Measurements from ENCODE around the gene GHR.

GHR gene

DNA sequence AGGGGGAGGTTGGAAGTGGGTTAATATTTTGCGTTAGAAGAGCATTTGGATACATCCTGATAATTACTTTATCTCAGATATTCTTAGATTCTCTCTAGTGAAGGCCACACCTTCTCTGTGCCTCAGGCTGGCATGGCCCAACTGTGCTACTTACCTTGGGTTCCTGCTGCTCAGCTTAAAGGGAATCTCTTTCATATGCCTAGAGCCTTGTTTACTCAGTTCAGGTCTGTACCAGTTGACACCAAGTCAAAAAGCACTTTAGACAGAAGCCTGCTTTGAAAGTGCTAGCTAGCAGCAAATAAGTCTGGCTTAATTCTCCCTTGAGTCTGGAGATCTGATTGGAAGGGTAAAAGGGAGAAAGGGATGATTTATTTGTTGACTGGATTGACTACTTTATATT is 74.8 kb downstream of the GHR start:
- DNase-seq = no peak
- Histone ChIP-seq H3K36me3 (no peaks in the 10 kb centered on the region), H3K4me3 (ENCODE audit: low read depth, low read length) (no peak overlapping the region), H3K27ac (no peak overlapping the region), H3K9me3 (ENCODE audit: severe bottlenecking) (no peaks in the 10 kb centered on the region), H3K27me3 (ENCODE audit: insufficient read depth, low read depth, severe bottlenecking) (peaks cover 21% of the 10 kb centered on the region)
- TF ChIP-seq, protein P1, sequence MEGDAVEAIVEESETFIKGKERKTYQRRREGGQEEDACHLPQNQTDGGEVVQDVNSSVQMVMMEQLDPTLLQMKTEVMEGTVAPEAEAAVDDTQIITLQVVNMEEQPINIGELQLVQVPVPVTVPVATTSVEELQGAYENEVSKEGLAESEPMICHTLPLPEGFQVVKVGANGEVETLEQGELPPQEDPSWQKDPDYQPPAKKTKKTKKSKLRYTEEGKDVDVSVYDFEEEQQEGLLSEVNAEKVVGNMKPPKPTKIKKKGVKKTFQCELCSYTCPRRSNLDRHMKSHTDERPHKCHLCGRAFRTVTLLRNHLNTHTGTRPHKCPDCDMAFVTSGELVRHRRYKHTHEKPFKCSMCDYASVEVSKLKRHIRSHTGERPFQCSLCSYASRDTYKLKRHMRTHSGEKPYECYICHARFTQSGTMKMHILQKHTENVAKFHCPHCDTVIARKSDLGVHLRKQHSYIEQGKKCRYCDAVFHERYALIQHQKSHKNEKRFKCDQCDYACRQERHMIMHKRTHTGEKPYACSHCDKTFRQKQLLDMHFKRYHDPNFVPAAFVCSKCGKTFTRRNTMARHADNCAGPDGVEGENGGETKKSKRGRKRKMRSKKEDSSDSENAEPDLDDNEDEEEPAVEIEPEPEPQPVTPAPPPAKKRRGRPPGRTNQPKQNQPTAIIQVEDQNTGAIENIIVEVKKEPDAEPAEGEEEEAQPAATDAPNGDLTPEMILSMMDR (IDR thresholded peaks at IDR 0.05; ENCODE audit: low read depth, low read length) = no peak

DNA sequence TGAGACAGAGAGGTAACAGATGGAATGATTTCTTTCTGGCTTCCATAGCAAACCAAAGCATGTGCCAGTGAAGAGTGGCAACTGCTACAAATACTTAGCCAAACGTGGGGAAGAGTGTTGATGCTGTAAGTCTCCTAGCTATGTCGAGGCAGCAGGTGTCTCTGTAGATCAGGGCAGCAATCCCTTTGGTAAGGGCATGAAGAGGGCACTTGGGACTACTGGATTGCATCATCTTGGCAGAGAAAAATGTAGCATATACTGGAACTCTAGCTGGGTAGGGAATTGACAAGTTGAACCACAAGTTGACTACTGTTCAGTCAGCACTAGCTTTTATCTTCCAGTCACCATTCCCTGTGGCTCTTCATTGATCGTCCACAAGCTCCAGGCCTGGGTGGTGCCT is 75.8 kb downstream of the GHR start:
- no peak overlapping the region for H3K4me3 ChIP-seq (ENCODE audit: low read depth, low read length)
- no peak for DNase-seq
- H3K27ac ChIP-seq = no peak overlapping the region
- no peaks in the 10 kb centered on the region for H3K9me3 ChIP-seq (ENCODE audit: severe bottlenecking)
- TF ChIP-seq, protein P1 (IDR thresholded peaks at IDR 0.05; ENCODE audit: low read depth, low read length) = no peak
- no peaks in the 10 kb centered on the region for H3K36me3 ChIP-seq
- peaks cover 15% of the 10 kb centered on the region for H3K27me3 ChIP-seq (ENCODE audit: insufficient read depth, low read depth, severe bottlenecking)

DNA sequence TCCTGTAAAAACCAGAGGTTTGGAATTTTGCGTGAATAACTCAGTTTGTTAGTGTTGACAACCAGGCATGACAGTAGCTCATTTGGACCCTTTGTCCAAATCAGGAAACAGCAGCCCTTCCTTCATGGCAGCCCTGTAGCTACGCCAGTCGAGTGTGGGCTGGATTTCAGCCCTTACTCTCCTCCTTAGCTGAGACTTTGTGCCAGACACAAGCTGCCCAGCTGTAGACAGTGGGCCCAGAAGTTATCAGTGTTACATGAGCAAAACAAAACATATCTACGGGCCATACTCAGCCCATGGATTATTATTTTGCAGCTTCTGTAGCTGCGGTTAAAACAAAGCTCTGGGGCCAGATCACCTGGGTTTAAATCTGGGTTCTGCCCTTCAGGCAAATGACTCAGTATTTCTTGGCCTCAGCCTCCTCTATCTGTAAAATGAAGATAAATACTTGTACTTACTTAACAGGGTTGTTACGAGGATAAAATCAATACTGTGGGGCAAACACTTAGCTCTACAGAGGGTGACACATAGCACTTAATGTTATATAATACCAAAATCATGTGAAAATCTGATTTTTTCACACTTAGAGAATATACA is 76.9 kb downstream of the GHR start:
- Histone ChIP-seq H3K9me3 (ENCODE audit: severe bottlenecking) (no peaks in the 10 kb centered on the region), H3K27me3 (ENCODE audit: insufficient read depth, low read depth, severe bottlenecking) (peaks cover 13% of the 10 kb centered on the region), H3K4me3 (ENCODE audit: low read depth, low read length) (no peak overlapping the region), H3K27ac (no peak overlapping the region), H3K36me3 (no peaks in the 10 kb centered on the region)
- DNase-seq = no peak
- TF ChIP-seq, protein P1 (IDR thresholded peaks at IDR 0.05; ENCODE audit: low read depth, low read length) = no peak

DNA sequence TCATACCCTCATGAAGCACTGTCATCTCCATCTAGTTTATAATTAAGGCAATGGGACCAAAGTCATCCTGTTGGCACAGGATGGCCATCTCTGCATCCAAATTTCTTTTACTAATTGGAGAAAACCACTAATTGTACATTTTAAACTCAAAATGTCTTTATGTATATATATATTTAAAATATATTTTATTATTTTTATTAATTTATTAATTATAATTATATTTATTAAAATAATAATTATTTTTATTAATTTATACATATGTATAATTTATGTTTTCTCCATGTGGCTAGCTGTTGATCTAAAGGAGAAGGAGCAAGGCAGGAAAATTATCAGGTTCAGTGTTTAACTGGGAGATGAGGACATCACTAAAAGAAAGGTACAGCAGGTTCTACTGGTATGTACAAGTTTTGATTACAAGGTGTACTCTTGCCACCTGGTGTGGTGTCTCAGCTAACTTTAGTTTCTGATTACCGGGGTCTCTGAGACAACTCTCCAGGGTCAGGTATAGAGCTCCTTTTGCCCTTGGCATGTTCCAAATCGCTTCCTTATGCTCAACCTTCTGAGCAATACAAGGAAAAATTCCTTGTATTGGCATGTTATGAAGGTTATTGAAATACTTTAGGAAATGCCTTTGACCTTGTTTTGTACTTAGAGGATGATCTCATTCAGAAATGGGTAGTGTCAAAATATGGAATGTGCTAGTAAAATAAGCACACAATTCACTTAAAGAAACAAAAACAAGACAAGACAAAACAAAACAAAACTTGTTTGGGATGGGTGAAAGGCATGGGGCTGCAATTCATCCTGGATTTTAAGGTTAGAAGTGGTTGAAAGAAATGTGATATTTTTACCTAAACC is 79.6 kb downstream of the GHR start:
- H3K4me3 ChIP-seq (ENCODE audit: low read depth, low read length) = no peak overlapping the region
- no peak for DNase-seq
- peaks cover 13% of the 10 kb centered on the region for H3K27me3 ChIP-seq (ENCODE audit: insufficient read depth, low read depth, severe bottlenecking)
- TF ChIP-seq, protein P1 (IDR thresholded peaks at IDR 0.05; ENCODE audit: low read depth, low read length) = no peak
- H3K36me3 ChIP-seq = no peaks in the 10 kb centered on the region
- no peaks in the 10 kb centered on the region for H3K9me3 ChIP-seq (ENCODE audit: severe bottlenecking)
- no peak overlapping the region for H3K27ac ChIP-seq

DNA sequence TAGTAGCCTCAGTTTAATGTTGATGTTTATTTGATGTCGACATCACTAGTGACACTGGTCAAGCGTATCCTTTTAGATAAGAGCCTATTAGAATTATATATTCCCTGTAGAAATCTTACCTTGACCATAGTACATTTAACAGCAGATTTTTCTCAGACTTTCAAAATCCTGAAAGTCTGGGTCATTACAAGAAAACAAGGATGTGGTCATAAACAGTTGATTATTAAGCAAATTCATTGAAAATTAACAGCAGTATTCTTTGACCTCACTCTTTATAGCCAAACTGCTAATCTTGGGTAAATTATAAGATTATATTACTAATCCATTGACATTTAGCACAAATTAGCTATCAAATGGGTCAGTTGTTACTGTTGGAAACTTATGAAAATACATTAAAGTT is 83.4 kb downstream of the GHR start:
- TF ChIP-seq, protein P1 (IDR thresholded peaks at IDR 0.05; ENCODE audit: low read depth, low read length) = no peak

More for the DNA sequence above, 83.4 kb downstream of the GHR start:
- H3K27ac ChIP-seq = no peak overlapping the region
- no peak overlapping the region for H3K4me3 ChIP-seq (ENCODE audit: low read depth, low read length)
- H3K36me3 ChIP-seq = no peaks in the 10 kb centered on the region
- peaks cover 31% of the 10 kb centered on the region for H3K27me3 ChIP-seq (ENCODE audit: insufficient read depth, low read depth, severe bottlenecking)
- H3K9me3 ChIP-seq (ENCODE audit: severe bottlenecking) = no peaks in the 10 kb centered on the region
- DNase-seq = no peak
